22Rv1 (cell line): ENCODE measurements around the gene PTX4.

Source experiments
- H3K27ac ChIP-seq: fragments of 450-650 bp; 2 replicates; pipeline ENCODE4 v1.5.1; 2017
- CTCF ChIP-seq: fragments of 450-650 bp; IDR thresholded peaks from 2 replicates; pipeline ENCODE4 v1.5.1; 2017; ENCODE audit warnings: mild to moderate bottlenecking
- ZFX ChIP-seq: fragments of 450-650 bp; IDR thresholded peaks from 2 replicates; pipeline ENCODE4 v1.6.1; 2017; ENCODE audit warnings: antibody characterized with exemption, borderline replicate concordance

Gene PTX4

GRCh38 chr16:1533443-1533951 is 44.8 kb upstream of the PTX4 start, which contains the start of gene TMEM204:
Gene TMEM204, plus strand, starts transcription at chr16:1533666. Its CDS starts 610 bp downstream, at chr16:1534276.
- no peak for TF ChIP-seq ZFX
- no peak for TF ChIP-seq CTCF
- no peak within 1 kb of the TSS for H3K27ac ChIP-seq

- TF ChIP-seq CTCF (no peak), ZFX (no peak)
- H3K27ac ChIP-seq: no peak overlapping the region
Measured at GRCh38 chr16:1532771-1533170, 44.0 kb upstream of the PTX4 start.

GRCh38 chr16:1532081-1532760 is 43.5 kb upstream of the PTX4 start:
- no peak overlapping the region for H3K27ac ChIP-seq
- TF ChIP-seq ZFX (no peak), CTCF (no peak)

GRCh38 chr16:1531638-1531910 is 42.8 kb upstream of the PTX4 start:
- no peak overlapping the region for H3K27ac ChIP-seq
- TF ChIP-seq ZFX (no peak), CTCF (no peak)

GRCh38 chr16:1530883-1531637 is 42.3 kb upstream of the PTX4 start:
- TF ChIP-seq CTCF (no peak), ZFX (no peak)
- no peak overlapping the region for H3K27ac ChIP-seq

GRCh38 chr16:1530349-1530882 is 41.7 kb upstream of the PTX4 start:
- TF ChIP-seq CTCF (no peak), ZFX (no peak)
- no peak overlapping the region for H3K27ac ChIP-seq
